Measurements from ENCODE around the gene TGFBRAP1. TPM values are rescaled to one million over a fixed set of nuclear protein-coding genes. Genes with fewer than 3 reads are reported as not detected.
"Not testable (repeated sequence)": the region's sequence is repeated elsewhere in the genome, so short reads cannot be mapped to it uniquely, and the experiment has no call there.

Gene TGFBRAP1
- total RNA-seq, 1 donor from 2014 or later: 16.8 TPM

GRCh38 chr2:105344704-105345345 lies 15.3 kb upstream of the TGFBRAP1 start:
- peak; percentile 76 for DNase-seq

- no peak for DNase-seq
Observed at GRCh38 chr2:105339414-105339813, 9.9 kb upstream of the TGFBRAP1 start.

GRCh38 chr2:105338020-105338385 lies 8.5 kb upstream of the TGFBRAP1 start:
- no peak for DNase-seq

GRCh38 chr2:105337122-105338019 lies 7.8 kb upstream of the TGFBRAP1 start, which contains the start of gene C2orf49:
Gene C2orf49, plus strand, starts transcription at chr2:105337540. Its CDS starts 48 bp downstream, at chr2:105337588.
- peak; percentile 98 for DNase-seq

GRCh38 chr2:105336786-105337121 lies 7.2 kb upstream of the TGFBRAP1 start:
- no peak for DNase-seq

- no peak for DNase-seq
Observed at GRCh38 chr2:105335469-105335868, 5.9 kb upstream of the TGFBRAP1 start.

- no peak for DNase-seq
Observed at GRCh38 chr2:105334211-105334610, 4.7 kb upstream of the TGFBRAP1 start.

- DNase-seq: no peak
Observed at GRCh38 chr2:105330681-105331375, 1.3 kb upstream of the TGFBRAP1 start.

- DNase-seq: no peak
Observed at GRCh38 chr2:105329197-105329554, 359 bp downstream of the TGFBRAP1 start.

- peak; percentile 26 for DNase-seq
Observed at GRCh38 chr2:105328281-105329196, 996 bp downstream of the TGFBRAP1 start.

GRCh38 chr2:105327690-105328089 lies 1.8 kb downstream of the TGFBRAP1 start:
- no peak for DNase-seq

GRCh38 chr2:105327271-105327670 lies 2.3 kb downstream of the TGFBRAP1 start:
- DNase-seq: not testable (repeated sequence)

GRCh38 chr2:105325389-105325963 lies 4.1 kb downstream of the TGFBRAP1 start:
- no peak for DNase-seq

- DNase-seq: no peak
Observed at GRCh38 chr2:105324732-105325131, 4.8 kb downstream of the TGFBRAP1 start.

GRCh38 chr2:105324101-105324500 lies 5.4 kb downstream of the TGFBRAP1 start:
- no peak for DNase-seq

- DNase-seq: no peak
Observed at GRCh38 chr2:105323111-105323510, 6.4 kb downstream of the TGFBRAP1 start.

- DNase-seq: no peak
Observed at GRCh38 chr2:105321875-105322646, 7.5 kb downstream of the TGFBRAP1 start.

GRCh38 chr2:105320651-105321215 lies 8.8 kb downstream of the TGFBRAP1 start:
- peak; percentile 28 for DNase-seq

- no peak for DNase-seq
Observed at GRCh38 chr2:105317937-105318336, 11.6 kb downstream of the TGFBRAP1 start.

GRCh38 chr2:105315314-105315713 lies 14.2 kb downstream of the TGFBRAP1 start:
- DNase-seq: no peak
